CD4-positive, alpha-beta memory T cell (primary cell): ENCODE measurements around the gene C17orf75. TPM values are rescaled to one million over a fixed set of nuclear protein-coding genes. Genes with fewer than 3 reads are reported as not detected.
"Not testable (repeated sequence)": the region's sequence is repeated elsewhere in the genome, so short reads cannot be mapped to it uniquely, and the experiment has no call there.

ENCODE experiments used
- CTCF ChIA-PET: fragments of 350-600 bp; sonication (Branson Sonifier 250); formaldehyde crosslinking; loops from one replicate; lab custom pipeline; 2021; ENCODE audit warnings: inconsistent platforms; ENCODE audit not compliant: partially characterized antibody; lab: Charles Lee
- POLR2A ChIA-PET: fragments of 350-600 bp; sonication (Branson Sonifier 250); formaldehyde crosslinking; loops from one replicate; lab custom pipeline; 2021; ENCODE audit not compliant: partially characterized antibody; lab: Charles Lee
- DNase-seq, 5 donors: peaks; one replicate each; pipeline versions ENCODE4 v3.0.0 to v3.0.0-alpha.2; 2020 to 2022; ENCODE audit warnings: mixed read lengths in 1 of 5
- H3K27ac ChIP-seq: one replicate; pipeline ENCODE4 v1.7.0; 2013; ENCODE audit warnings: low read depth, low read length
- H3K27me3 ChIP-seq: 2 replicates; pipeline ENCODE4 v1.7.0; 2013; ENCODE audit warnings: mild to moderate bottlenecking, low read length, moderate library complexity; ENCODE audit not compliant: insufficient read depth
- H3K36me3 ChIP-seq: 2 replicates; pipeline ENCODE4 v1.7.0; 2013; ENCODE audit warnings: mild to moderate bottlenecking, low read length, moderate library complexity; ENCODE audit not compliant: insufficient read depth
- H3K4me1 ChIP-seq: 2 replicates; pipeline ENCODE4 v1.7.0; 2013; ENCODE audit warnings: mild to moderate bottlenecking, low read length, moderate library complexity; ENCODE audit not compliant: insufficient read depth
- H3K4me3 ChIP-seq, 2 donors: one replicate each; pipeline ENCODE4 v1.7.0; 2013; ENCODE audit warnings: low read length in 2 of 2, mild to moderate bottlenecking in 1 of 2
- H3K9me3 ChIP-seq, 2 donors: one replicate each; pipeline ENCODE4 v1.7.0; 2013; ENCODE audit warnings: low read length in 2 of 2, control low read depth in 1 of 2; ENCODE audit not compliant: control insufficient read depth in 1 of 2
- H3K27ac Mint-ChIP-seq, 7 donors: one replicate each; pipeline ENCODE4 v1.8.0; 2020 to 2021; ENCODE audit warnings: mixed read lengths in 7 of 7, mild to moderate bottlenecking in 6 of 7, inconsistent platforms in 3 of 7, moderate library complexity in 3 of 7
- H3K27me3 Mint-ChIP-seq, 2 donors: one replicate each; pipeline ENCODE4 v1.8.0; 2020 to 2021; ENCODE audit warnings: mixed read lengths in 2 of 2
- H3K36me3 Mint-ChIP-seq, 2 donors: one replicate each; pipeline ENCODE4 v1.8.0; 2020 to 2021; ENCODE audit warnings: mixed read lengths in 2 of 2, inconsistent platforms in 1 of 2, mild to moderate bottlenecking in 1 of 2
- H3K4me1 Mint-ChIP-seq, 4 donors: one replicate each; pipeline ENCODE4 v1.8.0; 2020 to 2021; ENCODE audit warnings: mixed read lengths in 4 of 4, mild to moderate bottlenecking in 1 of 4
- H3K4me3 Mint-ChIP-seq, 8 donors: one replicate each; pipeline ENCODE4 v1.8.0; 2020 to 2021; ENCODE audit warnings: mixed read lengths in 8 of 8, mild to moderate bottlenecking in 7 of 8, moderate library complexity in 6 of 8, inconsistent platforms in 3 of 8
- H3K9me3 Mint-ChIP-seq, 8 donors: one replicate each; pipeline ENCODE4 v1.8.0; 2020 to 2021; ENCODE audit warnings: mixed read lengths in 8 of 8, mild to moderate bottlenecking in 5 of 8, inconsistent platforms in 3 of 8, moderate library complexity in 1 of 8
- intact Hi-C: fragments of 100-400 bp; cut with micrococcal nuclease; formaldehyde crosslinking; loops from one replicate; pipeline ENCODE4 v1.15.1; 2023
- polyA plus RNA-seq, 2 donors: library from polyadenylated mRNA; unstranded; fragments of 300-500 nt; fragmentation: Illumina TruSeq; gene quantifications; one replicate each; pipeline ENCODE4 v1.2.3, GENCODE V29; 2021
- total RNA-seq, 2 experiments: library from RNA; stranded (reverse); gene quantifications; one replicate each; pipeline ENCODE4 v1.2.3, GENCODE V29; 2021

C17orf75 gene
- total and polyA plus RNA-seq, 4 experiments from 2014 or later: 7.9 to 22.5 (median 15.4) TPM

DNA sequence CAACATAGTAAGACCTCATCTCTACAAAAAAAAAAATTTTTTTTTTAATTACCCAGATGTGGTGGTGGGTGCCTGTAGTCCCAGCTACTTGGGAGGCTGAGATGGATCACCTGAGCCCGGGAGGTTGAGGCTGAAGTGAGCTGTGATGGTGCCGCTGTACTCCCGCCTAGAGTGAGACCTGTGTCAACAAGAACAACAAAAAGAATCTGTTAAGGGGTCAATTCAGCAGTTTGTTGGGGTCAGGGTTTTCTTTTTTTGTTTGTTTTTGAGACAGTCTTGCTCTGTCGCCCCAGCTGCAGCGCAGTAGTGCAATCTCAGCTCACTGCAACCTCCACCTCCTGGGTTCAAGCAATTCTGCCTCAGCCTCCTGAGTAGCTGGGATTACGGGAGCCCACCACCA is 21.9 kb downstream of the C17orf75 start:
- H3K36me3 ChIP-seq, H3K27me3 Mint-ChIP-seq, H3K9me3 Mint-ChIP-seq, H3K27me3 ChIP-seq, H3K36me3 Mint-ChIP-seq, POLR2A ChIA-PET, H3K27ac ChIP-seq, H3K4me3 Mint-ChIP-seq, H3K9me3 ChIP-seq, H3K4me3 ChIP-seq, DNase-seq, intact Hi-C loops, H3K27ac Mint-ChIP-seq: not testable (repeated sequence)
- CTCF ChIA-PET: interaction anchor here (1.0 to 7.5 kb wide), 8 partner anchors 9 to 93 kb away, joined by 3 to 61 read pairs (median 4); no protein-coding TSS in a partner anchor
- peaks cover 8 to 28% (median 12%) of the 10 kb centered on the region in 4 donors for H3K4me1 Mint-ChIP-seq
- H3K4me1 ChIP-seq: peaks cover 15% of the 10 kb centered on the region

DNA sequence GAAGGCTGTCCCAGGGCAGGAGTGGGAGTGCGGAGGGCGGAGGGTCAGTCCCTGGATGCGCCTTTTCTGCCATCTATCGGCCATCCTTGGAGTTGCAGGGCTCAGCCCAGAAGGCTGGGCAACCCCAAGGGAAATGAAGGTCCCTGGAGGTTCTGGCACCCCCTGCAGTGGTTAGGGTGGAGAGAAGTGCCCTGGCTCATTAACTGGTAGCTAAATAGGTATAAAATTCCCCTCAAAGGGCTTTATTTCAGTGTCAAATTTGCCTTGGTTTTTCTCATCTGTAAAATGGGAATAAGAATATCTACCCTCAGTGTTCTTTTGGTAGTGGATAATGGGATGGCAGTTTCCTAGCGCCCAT is 22.4 kb downstream of the C17orf75 start:
- peak overlapping the region; percentile 53 to 80 (median 75) for H3K4me3 Mint-ChIP-seq
- DNase-seq: peak; percentile 55 to 73 (median 61)
- H3K36me3 Mint-ChIP-seq: no peaks in the 10 kb centered on the region
- peaks cover 7 to 25% (median 12%) of the 10 kb centered on the region in 4 donors for H3K4me1 Mint-ChIP-seq
- no peaks in the 10 kb centered on the region for H3K9me3 Mint-ChIP-seq
- intact Hi-C loops: loop anchor here (1.0 to 2.0 kb wide), 2 partner anchors 66 to 117 kb away; no protein-coding TSS in a partner anchor
- POLR2A ChIA-PET: no interaction called here
- peak overlapping the region in 1 of 2 donors; percentile 40 for H3K4me3 ChIP-seq
- peaks cover 14% of the 10 kb centered on the region for H3K4me1 ChIP-seq
- no peaks in the 10 kb centered on the region for H3K27me3 ChIP-seq
- peak overlapping the region in 1 of 7 donors; percentile 36 for H3K27ac Mint-ChIP-seq
- no peaks in the 10 kb centered on the region for H3K36me3 ChIP-seq
- CTCF ChIA-PET: interaction anchor here (1.0 to 7.5 kb wide), 8 partner anchors 9 to 93 kb away, joined by 3 to 61 read pairs (median 4); no protein-coding TSS in a partner anchor
- H3K27ac ChIP-seq: no peak overlapping the region
- peaks cover 3 to 7% of the 10 kb centered on the region in 2 donors for H3K27me3 Mint-ChIP-seq
- H3K9me3 ChIP-seq: no peaks in the 10 kb centered on the region

DNA sequence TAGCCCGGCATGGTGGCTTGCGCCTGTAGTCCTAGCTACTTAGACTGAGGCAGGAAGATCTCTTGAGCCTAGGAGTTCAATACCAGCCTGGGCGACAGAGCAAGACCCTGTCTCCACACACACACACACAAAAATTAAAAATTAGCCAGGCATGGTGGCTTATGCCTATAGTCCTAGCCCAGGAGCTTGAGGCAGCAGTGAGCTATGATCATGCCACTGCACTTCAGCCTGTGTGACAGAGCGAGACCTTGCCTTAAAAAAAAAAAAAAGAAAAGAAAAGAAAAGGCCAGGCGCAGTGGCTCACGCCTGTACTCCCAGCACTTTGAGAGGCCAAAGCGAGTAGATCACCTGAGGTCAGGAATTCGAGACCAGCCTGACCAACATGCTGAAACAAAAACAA is 23.9 kb downstream of the C17orf75 start:
- H3K4me3 Mint-ChIP-seq: peak overlapping the region in 3 of 8 donors; percentile 28 to 39 (median 36)
- POLR2A ChIA-PET: no interaction called here
- H3K9me3 Mint-ChIP-seq: no peaks in the 10 kb centered on the region
- no peak overlapping the region for H3K4me3 ChIP-seq
- H3K9me3 ChIP-seq: no peaks in the 10 kb centered on the region
- H3K27me3 ChIP-seq: no peaks in the 10 kb centered on the region
- intact Hi-C loops: loop anchor here (2.0 kb wide), 1 partner anchor 115 kb away; no protein-coding TSS in a partner anchor
- peaks cover 3 to 7% of the 10 kb centered on the region in 2 donors for H3K27me3 Mint-ChIP-seq
- H3K4me1 Mint-ChIP-seq: peaks cover 1 to 12% (median 3%) of the 10 kb centered on the region in 4 donors
- no peaks in the 10 kb centered on the region for H3K36me3 Mint-ChIP-seq
- H3K27ac ChIP-seq: no peak overlapping the region
- no peak overlapping the region for H3K27ac Mint-ChIP-seq
- H3K4me1 ChIP-seq: no peaks in the 10 kb centered on the region
- DNase-seq: no peak
- CTCF ChIA-PET: interaction anchor here (0.7 to 7.5 kb wide), 4 partner anchors 12 to 97 kb away, joined by 3 to 61 read pairs (median 21); no protein-coding TSS in a partner anchor
- no peaks in the 10 kb centered on the region for H3K36me3 ChIP-seq

DNA sequence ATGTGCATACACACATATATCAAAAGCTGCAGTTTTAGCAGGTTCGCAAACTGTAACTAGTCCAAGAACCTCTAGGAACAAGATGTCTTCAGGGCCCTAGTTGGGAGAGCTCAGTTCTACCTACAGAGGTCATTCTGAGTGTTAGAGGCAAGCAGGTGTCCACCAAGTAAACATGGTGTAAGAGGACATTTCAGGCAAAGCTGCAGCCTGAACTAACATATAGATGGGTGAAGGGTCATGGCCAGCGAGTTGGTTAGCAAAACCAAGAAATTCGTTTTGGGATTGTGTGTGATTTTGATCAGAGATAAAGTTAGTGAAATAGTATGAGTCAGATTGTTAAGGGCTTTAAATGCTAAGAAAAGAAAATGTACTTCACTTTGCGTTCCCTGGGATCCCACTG is 24.6 kb downstream of the C17orf75 start:
- intact Hi-C loops: no loop called here

DNA sequence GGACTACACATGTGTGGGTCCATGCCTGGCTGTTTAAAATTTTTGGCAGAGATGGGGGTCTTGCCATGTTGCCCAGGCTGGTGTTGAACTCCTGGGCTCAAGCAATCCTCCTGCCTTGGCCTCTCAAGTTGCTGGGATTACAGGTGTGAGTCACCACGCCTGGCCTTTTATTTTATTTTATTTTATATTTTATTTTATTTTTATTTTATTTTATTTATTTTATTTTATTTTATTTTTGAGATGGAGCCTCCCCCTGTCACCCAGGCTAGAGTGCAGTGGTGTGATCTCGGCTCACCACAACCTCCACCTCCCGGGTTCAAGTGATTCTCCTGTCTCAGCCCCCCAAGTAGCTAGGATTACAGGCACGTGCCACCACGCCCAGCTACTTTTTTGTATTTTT is 25.3 kb downstream of the C17orf75 start:
- H3K9me3 Mint-ChIP-seq, POLR2A ChIA-PET, H3K4me1 ChIP-seq, H3K4me3 ChIP-seq, H3K4me1 Mint-ChIP-seq, H3K27ac Mint-ChIP-seq, H3K36me3 ChIP-seq, intact Hi-C loops, H3K27ac ChIP-seq, H3K27me3 ChIP-seq, H3K27me3 Mint-ChIP-seq, H3K36me3 Mint-ChIP-seq, H3K9me3 ChIP-seq, H3K4me3 Mint-ChIP-seq, DNase-seq: not testable (repeated sequence)
- CTCF ChIA-PET: interaction anchor here (1.2 to 7.5 kb wide), 2 partner anchors 63 kb away, joined by 5 to 61 read pairs; no protein-coding TSS in a partner anchor

More for the DNA sequence above, 24.6 kb downstream of the C17orf75 start:
- H3K36me3 ChIP-seq: no peaks in the 10 kb centered on the region
- no peaks in the 10 kb centered on the region for H3K4me1 ChIP-seq
- no peak for DNase-seq
- no peak overlapping the region for H3K27ac ChIP-seq
- peaks cover 0 to 5% (median 2%) of the 10 kb centered on the region in 4 donors for H3K4me1 Mint-ChIP-seq
- no peaks in the 10 kb centered on the region for H3K9me3 Mint-ChIP-seq
- ChIA-PET CTCF (interaction anchor here (0.6 to 7.5 kb wide), 4 partner anchors 12 to 75 kb away, joined by 3 to 61 read pairs (median 21); no protein-coding TSS in a partner anchor), POLR2A (no interaction called here)
- H3K27me3 ChIP-seq: no peaks in the 10 kb centered on the region
- H3K4me3 ChIP-seq: no peak overlapping the region
- H3K27me3 Mint-ChIP-seq: peaks cover 3 to 7% of the 10 kb centered on the region in 2 donors
- peak overlapping the region in 1 of 8 donors; percentile 43 for H3K4me3 Mint-ChIP-seq
- no peak overlapping the region for H3K27ac Mint-ChIP-seq
- no peaks in the 10 kb centered on the region for H3K36me3 Mint-ChIP-seq
- no peaks in the 10 kb centered on the region for H3K9me3 ChIP-seq

DNA sequence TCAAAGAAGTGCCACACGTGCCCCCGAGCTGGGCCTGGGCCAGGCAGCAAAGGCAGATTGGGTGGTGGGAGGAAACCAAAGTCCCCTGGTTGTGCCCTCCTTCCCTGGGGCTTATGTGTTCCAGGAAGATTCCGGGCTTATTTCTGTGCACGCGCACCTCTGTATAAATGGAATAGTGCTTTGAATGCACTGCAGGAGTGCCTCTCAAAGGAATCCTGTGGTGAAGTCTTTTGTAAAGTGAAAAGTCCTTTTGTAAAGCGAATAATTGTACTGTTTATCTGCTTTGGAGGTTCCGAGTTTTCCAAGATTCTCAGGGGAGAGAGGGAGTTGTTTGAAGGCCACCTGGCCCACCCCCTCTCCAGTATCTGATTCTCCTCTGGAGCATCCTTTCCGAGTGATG is 26.8 kb downstream of the C17orf75 start:
- Histone ChIP-seq H3K36me3 (no peaks in the 10 kb centered on the region), H3K27ac (no peak overlapping the region), H3K27me3 (no peaks in the 10 kb centered on the region), H3K4me1 (no peaks in the 10 kb centered on the region), H3K9me3 (no peaks in the 10 kb centered on the region), H3K4me3 (no peak overlapping the region)
- Mint-ChIP-seq H3K9me3 (no peaks in the 10 kb centered on the region), H3K27me3 (peaks cover 3 to 7% of the 10 kb centered on the region in 2 donors), H3K36me3 (no peaks in the 10 kb centered on the region), H3K4me1 (peaks cover 0 to 3% (median under 1%) of the 10 kb centered on the region in 4 donors), H3K27ac (no peak overlapping the region), H3K4me3 (no peak overlapping the region)
- no peak for DNase-seq
- CTCF ChIA-PET: interaction anchor here (1.2 kb wide), 1 partner anchor 62 kb away, joined by 5 read pairs; no protein-coding TSS in a partner anchor
- POLR2A ChIA-PET: no interaction called here
- intact Hi-C loops: no loop called here

DNA sequence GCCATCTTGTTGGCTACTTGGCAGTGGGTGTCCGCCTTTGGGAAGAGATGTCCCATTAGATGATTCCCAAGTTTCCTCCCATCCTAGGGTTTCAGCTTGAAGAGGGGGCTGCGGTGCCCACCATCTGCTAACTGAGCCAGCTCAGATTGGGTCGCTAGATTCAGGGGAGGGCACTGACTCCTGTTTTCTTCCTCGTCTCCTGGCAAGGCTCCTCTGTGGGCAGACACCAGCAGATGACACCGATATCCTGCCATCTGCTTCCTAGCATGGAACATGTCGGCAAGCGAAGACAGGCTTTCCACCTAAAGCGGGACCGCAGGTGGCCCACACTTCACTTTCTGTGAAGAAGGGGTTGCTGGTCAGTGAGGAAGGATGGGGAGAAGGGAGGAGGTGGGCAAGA is 27.3 kb downstream of the C17orf75 start:
- H3K9me3 ChIP-seq: no peaks in the 10 kb centered on the region
- H3K36me3 ChIP-seq: no peaks in the 10 kb centered on the region
- peak overlapping the region in 1 of 7 donors; percentile 52 for H3K27ac Mint-ChIP-seq
- no peak overlapping the region for H3K27ac ChIP-seq
- ChIA-PET CTCF (no interaction called here), POLR2A (no interaction called here)
- H3K27me3 Mint-ChIP-seq: peaks cover 4 to 7% of the 10 kb centered on the region in 2 donors
- no peak overlapping the region for H3K4me3 Mint-ChIP-seq
- no peaks in the 10 kb centered on the region for H3K36me3 Mint-ChIP-seq
- no peak overlapping the region for H3K4me3 ChIP-seq
- H3K27me3 ChIP-seq: no peaks in the 10 kb centered on the region
- H3K4me1 ChIP-seq: no peaks in the 10 kb centered on the region
- intact Hi-C loops: no loop called here
- no peak for DNase-seq
- H3K9me3 Mint-ChIP-seq: no peaks in the 10 kb centered on the region
- H3K4me1 Mint-ChIP-seq: peaks cover 0 to 3% (median under 1%) of the 10 kb centered on the region in 4 donors
